Stimulated activated CD4-positive, alpha-beta T cell treated with anti-CD3 and anti-CD28 coated beads, TNF-alpha, amount 100 ng/mL, for 1 hour (primary cell): Measurements from ENCODE around the gene ERCC3.

Source experiments
- DNase-seq, 3 donors: peaks; one replicate each; pipeline ENCODE4 v3.0.0-alpha.2; 2020; ENCODE audit warnings: low read depth in 3 of 3, low spot score in 1 of 3

The ERCC3 gene

GRCh38 chr2:127293748-127294562, at the start of gene ERCC3:
TSS of gene ERCC3 (minus strand) at chr2:127294144. CDS start at chr2:127294081, 63 bp downstream.
- DNase-seq, result peak; percentile 23 to 70 (median 45)

- no peak for DNase-seq
Measured at GRCh38 chr2:127343277-127343676, 49.3 kb upstream of the ERCC3 start.

GRCh38 chr2:127342101-127342500, 48.2 kb upstream of the ERCC3 start:
- no peak for DNase-seq

GRCh38 chr2:127332335-127332734, 38.4 kb upstream of the ERCC3 start:
- no peak for DNase-seq

- no peak for DNase-seq
Measured at GRCh38 chr2:127330753-127331152, 36.8 kb upstream of the ERCC3 start.

GRCh38 chr2:127326289-127326945, 32.5 kb upstream of the ERCC3 start:
- DNase-seq, result no peak

GRCh38 chr2:127324635-127325034, 30.7 kb upstream of the ERCC3 start:
- DNase-seq, result no peak

- no peak for DNase-seq
Measured at GRCh38 chr2:127321303-127321702, 27.4 kb upstream of the ERCC3 start.

GRCh38 chr2:127320586-127321275, 26.8 kb upstream of the ERCC3 start:
- DNase-seq, result no peak

- DNase-seq, result no peak
Measured at GRCh38 chr2:127320067-127320466, 26.1 kb upstream of the ERCC3 start.

GRCh38 chr2:127314193-127314988, 20.4 kb upstream of the ERCC3 start:
- no peak for DNase-seq

- no peak for DNase-seq
Measured at GRCh38 chr2:127313406-127313805, 19.5 kb upstream of the ERCC3 start.

GRCh38 chr2:127310980-127311379, 17.0 kb upstream of the ERCC3 start:
- no peak for DNase-seq

- DNase-seq, result no peak
Measured at GRCh38 chr2:127309468-127309867, 15.5 kb upstream of the ERCC3 start.

GRCh38 chr2:127308586-127309138, 14.7 kb upstream of the ERCC3 start:
- no peak for DNase-seq

- DNase-seq, result no peak
Measured at GRCh38 chr2:127305990-127306585, 12.1 kb upstream of the ERCC3 start.

GRCh38 chr2:127302168-127302567, 8.2 kb upstream of the ERCC3 start:
- DNase-seq, result no peak

GRCh38 chr2:127293386-127293747, 577 bp downstream of the ERCC3 start:
- no peak for DNase-seq

GRCh38 chr2:127288274-127288673, 5.7 kb downstream of the ERCC3 start:
- DNase-seq, result no peak

GRCh38 chr2:127283275-127283674, 10.7 kb downstream of the ERCC3 start:
- DNase-seq, result no peak

GRCh38 chr2:127280693-127281092, 13.3 kb downstream of the ERCC3 start:
- no peak for DNase-seq
